ENCODE measurements around the gene CTNNA2.

Gene CTNNA2

DNA sequence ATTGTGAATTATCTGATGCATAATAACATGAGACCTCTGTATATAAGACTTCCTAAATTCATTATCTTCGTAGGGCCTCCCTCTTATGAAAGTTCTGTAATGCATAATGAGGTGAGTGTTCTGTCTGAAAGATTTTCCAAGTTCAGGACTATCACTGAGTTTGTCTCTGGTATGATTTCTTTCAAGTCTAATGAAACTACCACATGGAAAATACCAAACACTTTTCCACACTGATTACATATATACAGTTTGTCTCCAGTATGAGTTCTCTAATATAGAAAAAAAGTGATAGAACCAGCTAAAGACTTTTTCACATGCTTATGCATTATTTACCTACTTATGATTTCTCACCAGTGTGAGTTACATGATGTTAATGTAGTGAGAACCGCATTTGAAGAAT, 34.7 kb downstream of the CTNNA2 start:
- no peak overlapping the region for H3K4me3 ChIP-seq (ENCODE audit: control insufficient read depth, low read depth, low read length)
- no peak for DNase-seq (ENCODE audit: low read depth)
- TF ChIP-seq, protein P1, sequence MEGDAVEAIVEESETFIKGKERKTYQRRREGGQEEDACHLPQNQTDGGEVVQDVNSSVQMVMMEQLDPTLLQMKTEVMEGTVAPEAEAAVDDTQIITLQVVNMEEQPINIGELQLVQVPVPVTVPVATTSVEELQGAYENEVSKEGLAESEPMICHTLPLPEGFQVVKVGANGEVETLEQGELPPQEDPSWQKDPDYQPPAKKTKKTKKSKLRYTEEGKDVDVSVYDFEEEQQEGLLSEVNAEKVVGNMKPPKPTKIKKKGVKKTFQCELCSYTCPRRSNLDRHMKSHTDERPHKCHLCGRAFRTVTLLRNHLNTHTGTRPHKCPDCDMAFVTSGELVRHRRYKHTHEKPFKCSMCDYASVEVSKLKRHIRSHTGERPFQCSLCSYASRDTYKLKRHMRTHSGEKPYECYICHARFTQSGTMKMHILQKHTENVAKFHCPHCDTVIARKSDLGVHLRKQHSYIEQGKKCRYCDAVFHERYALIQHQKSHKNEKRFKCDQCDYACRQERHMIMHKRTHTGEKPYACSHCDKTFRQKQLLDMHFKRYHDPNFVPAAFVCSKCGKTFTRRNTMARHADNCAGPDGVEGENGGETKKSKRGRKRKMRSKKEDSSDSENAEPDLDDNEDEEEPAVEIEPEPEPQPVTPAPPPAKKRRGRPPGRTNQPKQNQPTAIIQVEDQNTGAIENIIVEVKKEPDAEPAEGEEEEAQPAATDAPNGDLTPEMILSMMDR (conservative IDR thresholded peaks at IDR 0.05; ENCODE audit: control insufficient read depth, insufficient read depth, low read depth, low read length), result no peak

DNA sequence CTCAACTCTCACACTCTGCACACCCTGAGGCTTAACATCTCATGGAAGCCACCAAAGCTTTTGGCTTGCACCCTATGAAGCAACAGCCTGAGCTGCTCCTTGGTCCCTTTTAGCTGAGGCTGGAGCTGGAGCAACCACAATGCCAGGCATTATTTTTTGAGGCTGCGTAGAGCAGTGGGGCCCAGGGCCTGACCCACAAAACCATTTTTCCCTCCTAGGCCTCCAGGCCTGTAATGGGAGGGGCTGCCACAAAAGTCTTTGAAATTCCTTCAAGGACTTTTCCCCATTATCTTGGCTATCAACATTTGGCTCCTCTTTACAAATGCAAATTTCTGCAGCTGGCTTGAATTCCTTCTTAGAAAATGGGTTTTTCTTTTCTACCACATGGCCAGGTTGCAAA, 39.8 kb downstream of the CTNNA2 start:
- DNase-seq (ENCODE audit: low read depth), result no peak
- TF ChIP-seq, protein P1 (conservative IDR thresholded peaks at IDR 0.05; ENCODE audit: control insufficient read depth, insufficient read depth, low read depth, low read length), result no peak
- H3K4me3 ChIP-seq (ENCODE audit: control insufficient read depth, low read depth, low read length), result no peak overlapping the region

DNA sequence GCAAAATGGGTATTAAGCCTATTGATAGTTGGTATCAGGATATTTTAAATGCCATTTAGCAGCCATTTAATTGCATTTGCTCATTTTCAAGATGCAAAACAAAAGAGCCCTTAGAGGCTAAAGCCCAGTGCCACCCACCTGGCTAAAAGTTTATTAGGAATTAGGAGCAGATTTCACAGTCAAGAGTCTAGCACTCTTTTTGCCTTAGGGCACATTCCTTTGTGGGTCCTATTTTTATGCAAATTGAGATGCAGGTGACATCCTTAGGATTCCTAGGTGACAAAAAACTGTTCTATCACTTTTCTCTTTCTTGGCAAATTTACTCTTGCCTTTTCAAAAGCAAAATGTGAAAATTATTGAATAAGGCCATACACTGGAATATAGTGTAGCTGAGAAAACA, 42.0 kb downstream of the CTNNA2 start:
- no peak for DNase-seq (ENCODE audit: low read depth)
- TF ChIP-seq, protein P1 (conservative IDR thresholded peaks at IDR 0.05; ENCODE audit: control insufficient read depth, insufficient read depth, low read depth, low read length), result no peak
- H3K4me3 ChIP-seq (ENCODE audit: control insufficient read depth, low read depth, low read length), result no peak overlapping the region

DNA sequence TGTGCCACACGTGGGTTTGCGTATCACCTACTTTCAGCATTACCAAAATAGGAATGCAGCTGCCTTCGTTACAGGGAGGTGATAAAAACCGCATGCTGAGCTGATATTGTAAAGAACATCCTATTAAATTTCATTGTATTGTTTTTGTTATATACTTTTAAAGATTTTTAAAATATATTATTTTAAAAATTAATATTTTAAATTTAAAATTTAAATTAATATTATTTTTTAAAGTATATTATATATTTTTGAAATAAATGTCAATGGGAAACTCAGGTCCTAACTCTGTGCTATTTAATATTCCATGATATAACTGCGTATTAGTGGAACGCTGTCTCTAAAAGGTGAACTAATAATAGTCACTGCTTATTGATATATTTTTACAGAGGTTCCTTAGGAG, 51.2 kb downstream of the CTNNA2 start:
- TF ChIP-seq, protein P1 (conservative IDR thresholded peaks at IDR 0.05; ENCODE audit: control insufficient read depth, insufficient read depth, low read depth, low read length), result no peak
- no peak for DNase-seq (ENCODE audit: low read depth)
- no peak overlapping the region for H3K4me3 ChIP-seq (ENCODE audit: control insufficient read depth, low read depth, low read length)

DNA sequence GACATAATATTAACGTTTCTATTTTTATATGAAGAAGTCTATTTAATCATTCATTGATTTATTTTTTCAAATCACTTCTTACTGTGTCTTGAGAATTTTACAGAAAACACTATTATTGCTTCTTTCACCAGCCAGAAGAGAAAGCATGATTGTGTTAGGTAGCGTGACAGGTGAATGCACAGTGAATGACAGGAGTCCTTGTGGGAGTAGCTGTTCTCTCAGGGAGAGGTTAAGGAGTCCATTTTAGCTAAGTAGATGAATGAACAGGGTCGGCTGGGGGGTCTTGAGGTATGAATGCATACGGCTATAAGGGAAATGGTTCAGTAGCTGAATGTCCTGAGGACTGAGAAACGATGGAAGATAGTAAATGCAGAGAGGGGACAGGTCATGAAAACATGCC, 56.2 kb downstream of the CTNNA2 start:
- DNase-seq (ENCODE audit: low read depth), result no peak

DNA sequence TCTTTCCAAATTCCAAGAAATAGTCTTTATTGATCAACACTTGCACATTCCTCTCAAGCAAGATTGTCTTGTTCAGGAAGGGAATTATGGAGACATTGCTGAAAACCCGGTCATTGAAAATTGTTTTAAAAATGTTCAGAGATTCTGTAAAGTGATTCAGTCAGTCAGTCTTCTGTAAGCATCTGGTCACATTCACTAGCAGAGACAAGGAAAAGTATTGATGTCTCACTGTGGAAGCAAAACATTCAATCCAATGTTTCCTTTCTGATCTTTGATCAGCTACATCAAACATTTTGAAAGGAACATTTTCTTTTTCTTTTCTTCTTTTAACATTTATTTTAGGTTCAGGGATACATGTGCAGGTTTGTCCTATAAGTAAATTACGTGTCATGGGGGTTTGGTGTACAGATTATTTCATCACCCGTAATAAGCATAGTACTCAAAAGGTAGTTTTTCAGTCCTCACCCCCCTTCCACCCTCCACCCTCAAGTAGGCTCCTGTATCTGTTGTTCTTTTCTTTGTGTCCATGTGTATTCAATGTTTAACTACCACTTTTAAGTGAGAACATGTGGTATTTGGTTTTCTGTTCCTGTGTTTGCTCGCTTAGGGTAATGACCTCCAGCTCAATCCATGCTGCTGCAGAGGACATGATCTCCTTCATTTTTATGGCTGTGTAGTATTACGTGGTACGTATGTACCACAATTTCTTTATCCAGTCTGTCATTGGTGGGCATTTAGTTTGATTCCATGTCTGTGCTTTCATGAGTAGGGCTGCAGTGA, 61.2 kb downstream of the CTNNA2 start:
- no peak overlapping the region for H3K4me3 ChIP-seq (ENCODE audit: control insufficient read depth, low read depth, low read length)
- no peak for DNase-seq (ENCODE audit: low read depth)
- TF ChIP-seq, protein P1 (conservative IDR thresholded peaks at IDR 0.05; ENCODE audit: control insufficient read depth, insufficient read depth, low read depth, low read length), result no peak

More for the DNA sequence above, 56.2 kb downstream of the CTNNA2 start:
- no peak overlapping the region for H3K4me3 ChIP-seq (ENCODE audit: control insufficient read depth, low read depth, low read length)
- TF ChIP-seq, protein P1 (conservative IDR thresholded peaks at IDR 0.05; ENCODE audit: control insufficient read depth, insufficient read depth, low read depth, low read length), result no peak

Data from fibroblast of mammary gland (primary cell).